GM12892 (cell line): ENCODE results near the gene NPHP4.

Experiments used
- POLR2A ChIP-seq: IDR thresholded peaks from 2 replicates; pipeline ENCODE4 v1.6.1; 2011; ENCODE audit warnings: low read depth, low read length, control low read depth
- TAF1 ChIP-seq: IDR thresholded peaks from 2 replicates; pipeline ENCODE4 v1.6.1; 2011; ENCODE audit warnings: low read depth, mild to moderate bottlenecking, control low read depth, low read length, borderline replicate concordance

DNA sequence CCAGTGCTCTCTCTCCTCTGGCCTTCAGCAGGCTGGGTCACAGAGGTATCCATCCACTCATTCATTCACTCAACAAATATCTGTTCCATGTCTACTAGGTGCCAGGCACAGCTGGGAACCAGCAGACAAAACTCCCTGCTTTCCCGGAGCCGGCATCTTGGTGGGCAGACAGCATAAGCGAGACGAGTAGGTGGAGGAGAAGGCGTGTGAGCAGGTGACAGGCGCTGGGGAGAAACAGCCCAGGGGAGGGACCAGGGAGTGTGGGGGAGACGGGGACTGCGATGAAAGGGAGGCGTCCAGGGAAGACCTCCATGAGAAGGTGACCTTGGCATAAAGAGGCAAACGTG lies 42.5 kb upstream of the NPHP4 start:
- TF ChIP-seq TAF1 (no peak), POLR2A (no peak)
